Measurements from ENCODE around the gene NKX2-2.
"Not testable (repeated sequence)": the region's sequence is repeated elsewhere in the genome, so short reads cannot be mapped to it uniquely, and the experiment has no call there.

The NKX2-2 gene

GRCh38 chr20:21508230-21509078 lies 5.4 kb downstream of the NKX2-2 start:
- DNase-seq, result no peak

GRCh38 chr20:21507400-21508229 lies 6.2 kb downstream of the NKX2-2 start:
- DNase-seq, result no peak

GRCh38 chr20:21505810-21506530 lies 7.9 kb downstream of the NKX2-2 start:
- no peak for DNase-seq

- no peak for DNase-seq
Measured at GRCh38 chr20:21505161-21505809, 8.6 kb downstream of the NKX2-2 start.

GRCh38 chr20:21504323-21504722 lies 9.5 kb downstream of the NKX2-2 start:
- no peak for DNase-seq

GRCh38 chr20:21503345-21503744 lies 10.5 kb downstream of the NKX2-2 start:
- DNase-seq, result no peak

GRCh38 chr20:21501184-21501583 lies 12.7 kb downstream of the NKX2-2 start:
- DNase-seq, result no peak

GRCh38 chr20:21500599-21500998 lies 13.3 kb downstream of the NKX2-2 start:
- no peak for DNase-seq

- DNase-seq, result no peak
Measured at GRCh38 chr20:21499641-21500040, 14.2 kb downstream of the NKX2-2 start.

GRCh38 chr20:21498635-21499034 lies 15.2 kb downstream of the NKX2-2 start:
- no peak for DNase-seq

- DNase-seq, result no peak
Measured at GRCh38 chr20:21498195-21498594, 15.7 kb downstream of the NKX2-2 start.

- DNase-seq, result no peak
Measured at GRCh38 chr20:21496452-21496851, 17.4 kb downstream of the NKX2-2 start.

- no peak for DNase-seq
Measured at GRCh38 chr20:21493049-21493448, 20.8 kb downstream of the NKX2-2 start.

GRCh38 chr20:21490105-21490504 lies 23.8 kb downstream of the NKX2-2 start:
- DNase-seq, result no peak

GRCh38 chr20:21480144-21480543 lies 33.7 kb downstream of the NKX2-2 start:
- DNase-seq, result not testable (repeated sequence)

- DNase-seq, result no peak
Measured at GRCh38 chr20:21465799-21466198, 48.1 kb downstream of the NKX2-2 start.

GRCh38 chr20:21464916-21465315 lies 48.9 kb downstream of the NKX2-2 start:
- no peak for DNase-seq

Measured in NCI-H774 (cell line).